SH-SY5Y (cell line): ENCODE results near the gene SRM.

Experiments
- GATA2 ChIP-seq: IDR thresholded peaks from 2 replicates; pipeline ENCODE4 v1.6.1; 2011; ENCODE audit warnings: mild to moderate bottlenecking, low read depth, low read length
- GATA3 ChIP-seq: IDR thresholded peaks from 2 replicates; pipeline ENCODE4 v1.6.1; 2011; ENCODE audit warnings: low read depth, mild to moderate bottlenecking, low read length, moderate library complexity

DNA sequence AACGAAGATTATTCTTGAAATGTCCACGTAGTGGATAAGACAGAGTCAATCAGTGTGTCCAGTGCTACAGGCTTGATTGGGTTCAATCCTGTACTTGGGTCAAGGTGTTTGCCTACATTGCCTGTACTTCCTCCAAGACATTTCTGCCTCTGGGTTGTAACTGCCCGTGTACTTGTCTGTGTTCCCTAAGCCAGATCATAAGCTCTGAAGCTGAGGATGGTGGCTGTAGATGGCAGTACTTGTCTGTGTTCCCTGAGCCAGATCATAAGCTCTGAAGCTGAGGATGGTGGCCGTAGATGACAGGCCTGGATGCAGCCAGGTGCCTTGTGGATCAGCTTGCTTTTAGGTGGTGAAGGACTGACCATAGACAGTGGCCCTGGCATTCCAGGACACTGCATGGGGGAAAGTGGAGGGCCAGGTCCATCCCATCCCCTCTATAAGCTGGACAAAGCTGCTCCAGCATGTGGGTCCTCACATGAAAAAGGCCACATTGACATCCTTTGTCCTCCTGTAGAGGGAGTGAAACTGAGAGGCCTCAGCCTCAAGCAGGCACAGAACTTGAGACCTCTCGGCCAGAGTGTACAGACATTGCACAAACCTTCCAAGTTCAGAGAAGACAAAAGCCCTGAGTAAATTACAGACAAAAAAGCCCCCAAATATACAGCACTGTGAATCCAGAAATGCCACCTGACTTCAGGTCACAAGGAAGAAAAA is 2.0 kb upstream of the SRM start:
- TF ChIP-seq GATA2, result no peak
- TF ChIP-seq GATA3, result no peak
